Measurements from ENCODE around the gene APOL1.

DNA sequence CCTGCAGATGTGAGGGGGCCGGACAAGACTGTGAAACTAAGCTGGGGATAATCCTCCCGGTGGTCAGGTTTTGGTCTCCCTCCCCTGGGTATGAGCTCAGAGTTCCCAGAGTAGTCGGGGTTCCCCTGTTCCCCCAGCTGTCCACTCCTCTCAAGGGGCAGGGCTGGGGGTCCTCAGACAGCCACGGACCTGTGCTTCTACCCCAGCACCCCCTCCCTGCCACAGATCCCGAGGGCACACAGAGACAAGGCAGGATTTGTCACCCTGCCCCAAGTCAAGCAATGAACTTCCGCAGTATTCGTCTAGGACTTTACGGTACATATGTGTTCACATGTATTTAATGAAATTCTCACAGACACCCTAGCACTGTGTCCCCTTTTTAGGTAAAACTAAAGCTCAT lies 45.2 kb downstream of the APOL1 start:
- TF ChIP-seq, protein P1, sequence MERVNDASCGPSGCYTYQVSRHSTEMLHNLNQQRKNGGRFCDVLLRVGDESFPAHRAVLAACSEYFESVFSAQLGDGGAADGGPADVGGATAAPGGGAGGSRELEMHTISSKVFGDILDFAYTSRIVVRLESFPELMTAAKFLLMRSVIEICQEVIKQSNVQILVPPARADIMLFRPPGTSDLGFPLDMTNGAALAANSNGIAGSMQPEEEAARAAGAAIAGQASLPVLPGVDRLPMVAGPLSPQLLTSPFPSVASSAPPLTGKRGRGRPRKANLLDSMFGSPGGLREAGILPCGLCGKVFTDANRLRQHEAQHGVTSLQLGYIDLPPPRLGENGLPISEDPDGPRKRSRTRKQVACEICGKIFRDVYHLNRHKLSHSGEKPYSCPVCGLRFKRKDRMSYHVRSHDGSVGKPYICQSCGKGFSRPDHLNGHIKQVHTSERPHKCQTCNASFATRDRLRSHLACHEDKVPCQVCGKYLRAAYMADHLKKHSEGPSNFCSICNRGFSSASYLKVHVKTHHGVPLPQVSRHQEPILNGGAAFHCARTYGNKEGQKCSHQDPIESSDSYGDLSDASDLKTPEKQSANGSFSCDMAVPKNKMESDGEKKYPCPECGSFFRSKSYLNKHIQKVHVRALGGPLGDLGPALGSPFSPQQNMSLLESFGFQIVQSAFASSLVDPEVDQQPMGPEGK (CRISPR knock-in tag; IDR thresholded peaks at IDR 0.05; ENCODE audit: borderline replicate concordance), result no peak
- TF ChIP-seq ARNTL (CRISPR knock-in tag; IDR thresholded peaks at IDR 0.05; ENCODE audit: borderline replicate concordance, low read depth), result no peak
- TF ChIP-seq, protein P2, sequence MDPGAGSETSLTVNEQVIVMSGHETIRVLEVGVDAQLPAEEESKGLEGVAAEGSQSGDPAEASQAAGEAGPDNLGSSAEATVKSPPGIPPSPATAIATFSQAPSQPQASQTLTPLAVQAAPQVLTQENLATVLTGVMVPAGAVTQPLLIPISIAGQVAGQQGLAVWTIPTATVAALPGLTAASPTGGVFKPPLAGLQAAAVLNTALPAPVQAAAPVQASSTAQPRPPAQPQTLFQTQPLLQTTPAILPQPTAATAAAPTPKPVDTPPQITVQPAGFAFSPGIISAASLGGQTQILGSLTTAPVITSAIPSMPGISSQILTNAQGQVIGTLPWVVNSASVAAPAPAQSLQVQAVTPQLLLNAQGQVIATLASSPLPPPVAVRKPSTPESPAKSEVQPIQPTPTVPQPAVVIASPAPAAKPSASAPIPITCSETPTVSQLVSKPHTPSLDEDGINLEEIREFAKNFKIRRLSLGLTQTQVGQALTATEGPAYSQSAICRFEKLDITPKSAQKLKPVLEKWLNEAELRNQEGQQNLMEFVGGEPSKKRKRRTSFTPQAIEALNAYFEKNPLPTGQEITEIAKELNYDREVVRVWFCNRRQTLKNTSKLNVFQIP (CRISPR knock-in tag; IDR thresholded peaks at IDR 0.05; ENCODE audit: borderline replicate concordance, low read depth), result no peak
- TF ChIP-seq, protein P3, sequence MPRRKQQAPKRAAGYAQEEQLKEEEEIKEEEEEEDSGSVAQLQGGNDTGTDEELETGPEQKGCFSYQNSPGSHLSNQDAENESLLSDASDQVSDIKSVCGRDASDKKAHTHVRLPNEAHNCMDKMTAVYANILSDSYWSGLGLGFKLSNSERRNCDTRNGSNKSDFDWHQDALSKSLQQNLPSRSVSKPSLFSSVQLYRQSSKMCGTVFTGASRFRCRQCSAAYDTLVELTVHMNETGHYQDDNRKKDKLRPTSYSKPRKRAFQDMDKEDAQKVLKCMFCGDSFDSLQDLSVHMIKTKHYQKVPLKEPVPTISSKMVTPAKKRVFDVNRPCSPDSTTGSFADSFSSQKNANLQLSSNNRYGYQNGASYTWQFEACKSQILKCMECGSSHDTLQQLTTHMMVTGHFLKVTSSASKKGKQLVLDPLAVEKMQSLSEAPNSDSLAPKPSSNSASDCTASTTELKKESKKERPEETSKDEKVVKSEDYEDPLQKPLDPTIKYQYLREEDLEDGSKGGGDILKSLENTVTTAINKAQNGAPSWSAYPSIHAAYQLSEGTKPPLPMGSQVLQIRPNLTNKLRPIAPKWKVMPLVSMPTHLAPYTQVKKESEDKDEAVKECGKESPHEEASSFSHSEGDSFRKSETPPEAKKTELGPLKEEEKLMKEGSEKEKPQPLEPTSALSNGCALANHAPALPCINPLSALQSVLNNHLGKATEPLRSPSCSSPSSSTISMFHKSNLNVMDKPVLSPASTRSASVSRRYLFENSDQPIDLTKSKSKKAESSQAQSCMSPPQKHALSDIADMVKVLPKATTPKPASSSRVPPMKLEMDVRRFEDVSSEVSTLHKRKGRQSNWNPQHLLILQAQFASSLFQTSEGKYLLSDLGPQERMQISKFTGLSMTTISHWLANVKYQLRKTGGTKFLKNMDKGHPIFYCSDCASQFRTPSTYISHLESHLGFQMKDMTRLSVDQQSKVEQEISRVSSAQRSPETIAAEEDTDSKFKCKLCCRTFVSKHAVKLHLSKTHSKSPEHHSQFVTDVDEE (CRISPR knock-in tag; IDR thresholded peaks at IDR 0.05), result no peak
- no peak for TF ChIP-seq ZC3H10 (CRISPR knock-in tag; IDR thresholded peaks at IDR 0.05)
- TF ChIP-seq CSDC2 (CRISPR knock-in tag; IDR thresholded peaks at IDR 0.05), result no peak
- no peak for TF ChIP-seq ESRRG (CRISPR knock-in tag; IDR thresholded peaks at IDR 0.05)
- TF ChIP-seq GLIS3 (CRISPR knock-in tag; IDR thresholded peaks at IDR 0.05), result no peak
- TF ChIP-seq RARB (CRISPR knock-in tag; IDR thresholded peaks at IDR 0.05), result no peak
- TF ChIP-seq ISL1 (CRISPR knock-in tag; IDR thresholded peaks at IDR 0.05), result no peak
- TF ChIP-seq BACH2 (CRISPR knock-in tag; IDR thresholded peaks at IDR 0.05; ENCODE audit: borderline replicate concordance), result no peak
- TF ChIP-seq TOX (CRISPR knock-in tag; IDR thresholded peaks at IDR 0.05; ENCODE audit: borderline replicate concordance), result no peak
- no peak for TF ChIP-seq ZNF8 (CRISPR knock-in tag; IDR thresholded peaks at IDR 0.05)

Measured in SK-N-SH treated with all-trans-retinoic acid at 6 μM for 48 hours (cell line).